SK-N-SH (cell line): ENCODE results near the gene USP34. TPM values are rescaled to one million over a fixed set of nuclear protein-coding genes. Genes with fewer than 3 reads are reported as not detected.

Experiments used
- CTCF ChIA-PET: fragments of 300-600, 350-600 bp; formaldehyde crosslinking; extraction: SDS; loops from one replicate; lab custom pipeline; 2021; lab: Yijun Ruan, JAX
- POLR2A ChIA-PET: fragments of 350-600 bp; sonication (Branson Sonifier 250); formaldehyde crosslinking; extraction: SDS; loops from one replicate; lab custom pipeline; 2020; ENCODE audit warnings: antibody characterized with exemption, inconsistent platforms; lab: Yijun Ruan, JAX
- DNase-seq: peaks from one replicate; pipeline ENCODE4 v3.0.0; 2012
- H2AFZ ChIP-seq: fragments of 200-600 bp; sonication (generic); 2 replicates; pipeline ENCODE4 v1.8.1; 2016; ENCODE audit warnings: antibody characterized with exemption, mild to moderate bottlenecking, low read depth
- H3F3A ChIP-seq: fragments of 200-600 bp; sonication (generic); replicated peaks from 2 replicates; pipeline ENCODE3; 2016; ENCODE audit warnings: antibody characterized with exemption, mild to moderate bottlenecking; ENCODE audit not compliant: insufficient read depth
- H3K27ac ChIP-seq, 2 experiments: fragments of 200-500 bp in 1 of 2; fragments of 200-600 bp in 1 of 2; sonication (Bioruptor generic) in 1 of 2; sonication (generic), shearing (Covaris generic) in 1 of 2; 2 replicates each; pipeline versions ENCODE4 v1.5.1 to v1.6.1; 2014 to 2016; ENCODE audit warnings: low read depth in 2 of 2, inconsistent platforms in 1 of 2, low read length in 1 of 2, mild to moderate bottlenecking in 1 of 2, mixed read lengths in 1 of 2
- H3K27me3 ChIP-seq: fragments of 200-600 bp; sonication (generic), shearing (Covaris generic); 2 replicates; pipeline ENCODE4 v1.6.1; 2016; ENCODE audit warnings: mixed run types; ENCODE audit not compliant: insufficient read depth
- H3K36me3 ChIP-seq, 2 experiments: fragments of 200-500 bp in 1 of 2; fragments of 200-600 bp in 1 of 2; sonication (Bioruptor generic) in 1 of 2; sonication (generic) in 1 of 2; replicated peaks in 1 of 2; 2 replicates each; pipeline versions ENCODE3 to v1.5.1; 2014 to 2016; ENCODE audit warnings: low read length in 1 of 2, mild to moderate bottlenecking in 1 of 2; ENCODE audit not compliant: insufficient read depth in 2 of 2, control insufficient read depth in 1 of 2
- H3K4me1 ChIP-seq, 2 experiments: fragments of 200-500 bp in 1 of 2; fragments of 200-600 bp in 1 of 2; sonication (Bioruptor generic) in 1 of 2; sonication (generic), shearing (Covaris generic) in 1 of 2; 2 replicates each; pipeline versions ENCODE4 v1.5.1 to v1.6.1; 2014 to 2016; ENCODE audit warnings: low read depth in 1 of 2, low read length in 1 of 2, mixed run types in 1 of 2; ENCODE audit not compliant: insufficient read depth in 2 of 2, control insufficient read depth in 1 of 2
- H3K4me2 ChIP-seq: fragments of 200-600 bp; sonication (generic), shearing (Covaris generic); 2 replicates; pipeline ENCODE4 v1.6.1; 2017; ENCODE audit warnings: mixed run types
- H3K4me3 ChIP-seq, 2 experiments: fragments of 200-500 bp in 1 of 2; fragments of 200-600 bp in 1 of 2; sonication (Bioruptor generic) in 1 of 2; sonication (generic), shearing (Covaris generic) in 1 of 2; 2 replicates each; pipeline versions ENCODE4 v1.5.1 to v1.8.1; 2014 to 2016; ENCODE audit warnings: low read depth in 2 of 2, inconsistent platforms in 1 of 2, low read length in 1 of 2, mild to moderate bottlenecking in 1 of 2, mixed read lengths in 1 of 2, moderate library complexity in 1 of 2
- H3K79me2 ChIP-seq: fragments of 200-600 bp; sonication (generic); 2 replicates; pipeline ENCODE4 v1.8.1; 2017; ENCODE audit warnings: mild to moderate bottlenecking; ENCODE audit not compliant: insufficient read depth
- H3K9ac ChIP-seq: fragments of 200-600 bp; sonication (generic); 2 replicates; pipeline ENCODE4 v1.6.1; 2017; ENCODE audit warnings: mixed run types
- H3K9me2 ChIP-seq: fragments of 200-600 bp; sonication (generic); 2 replicates; pipeline ENCODE4 v1.6.1; 2017; ENCODE audit warnings: mixed run types
- H3K9me3 ChIP-seq: fragments of 200-600 bp; sonication (generic); 2 replicates; pipeline ENCODE4 v1.6.1; 2017; ENCODE audit warnings: mixed run types, mild to moderate bottlenecking, moderate library complexity
- H4K20me1 ChIP-seq: fragments of 200-600 bp; sonication (generic); 2 replicates; pipeline ENCODE4 v1.6.1; 2017; ENCODE audit warnings: mild to moderate bottlenecking, mixed run types; ENCODE audit not compliant: insufficient read depth
- ELF1 ChIP-seq: IDR thresholded peaks from 2 replicates; pipeline ENCODE4 v1.4.0; 2012
- FOXJ3 ChIP-seq: sonication (generic); formaldehyde crosslinking; IDR thresholded peaks from 2 replicates; pipeline ENCODE4 v1.5.1; 2020; ENCODE audit warnings: mild to moderate bottlenecking, missing genetic modification reagents
- GATA2 ChIP-seq: sonication (generic); formaldehyde crosslinking; IDR thresholded peaks from 2 replicates; pipeline ENCODE4 v1.5.0; 2020; ENCODE audit warnings: mild to moderate bottlenecking, missing genetic modification reagents
- IRF3 ChIP-seq: fragments of 150-350 bp; IDR thresholded peaks from 2 replicates; pipeline ENCODE4 v1.6.1; 2016; ENCODE audit warnings: mild to moderate bottlenecking, low read depth, low read length
- JUND ChIP-seq: IDR thresholded peaks from 2 replicates; pipeline ENCODE4 v1.4.0; 2012
- MXI1 ChIP-seq: IDR thresholded peaks from 2 replicates; pipeline ENCODE4 v1.6.1; 2012; ENCODE audit warnings: mild to moderate bottlenecking, low read depth, low read length, improper control_type of control experiment
- NFIC ChIP-seq: IDR thresholded peaks from 2 replicates; pipeline ENCODE4 v1.4.0; 2012; ENCODE audit warnings: borderline replicate concordance
- POLR2AphosphoS5 ChIP-seq: IDR thresholded peaks from 2 replicates; pipeline ENCODE4 v1.6.1; 2012; ENCODE audit warnings: low read depth, low read length
- SIN3A ChIP-seq: IDR thresholded peaks from 2 replicates; pipeline ENCODE4 v1.6.1; 2012; ENCODE audit warnings: low read depth, mild to moderate bottlenecking, low read length, moderate library complexity, borderline replicate concordance
- SMC3 ChIP-seq: IDR thresholded peaks from 2 replicates; pipeline ENCODE4 v1.6.1; 2012; ENCODE audit warnings: low read depth, low read length, improper control_type of control experiment
- TAF1 ChIP-seq: IDR thresholded peaks from 2 replicates; pipeline ENCODE4 v1.6.1; 2012; ENCODE audit warnings: low read depth, mild to moderate bottlenecking, low read length, moderate library complexity, borderline replicate concordance
- TEAD4 ChIP-seq: IDR thresholded peaks from 2 replicates; pipeline ENCODE4 v1.4.0; 2012; ENCODE audit warnings: mild to moderate bottlenecking, borderline replicate concordance; ENCODE audit not compliant: insufficient read depth
- USF2 ChIP-seq: fragments of 150-350 bp; IDR thresholded peaks from 2 replicates; pipeline ENCODE4 v1.6.1; 2017; ENCODE audit warnings: antibody characterized with exemption, low read length, low read depth, borderline replicate concordance
- WGBS: methylation state at CpG from one replicate; pipeline ENCODE4 v1.1.6; 2017; ENCODE audit warnings: low lambda C conversion rate; 5-methylcytosine and 5-hydroxymethylcytosine counted together
- polyA plus RNA-seq, 3 experiments: library from polyadenylated mRNA; depleted of rRNA; stranded (reverse); fragments of >200 nt; gene quantifications; 2 replicates each; pipeline ENCODE4 v1.2.3, GENCODE V29; 2012

USP34 gene
- polyA plus RNA-seq, 1 of the 3 experiments (the other 2 are of a cell fraction), result 31.4 TPM

- TF ChIP-seq USF2 (no peak), NFIC (no peak), FOXJ3 (CRISPR knock-in tag) (no peak), POLR2AphosphoS5 (no peak), ELF1 (no peak)
Measured at GRCh38 chr2:61178603-61179545, 292.0 kb downstream of the USP34 start (continued).

GRCh38 chr2:61177727-61178549 is 292.9 kb downstream of the USP34 start:
- peaks cover 17 to 18% of the 10 kb centered on the region in 2 experiments for H3K36me3 ChIP-seq
- H3K9me3 ChIP-seq, result no peaks in the 10 kb centered on the region
- CTCF ChIA-PET, result interaction anchor here (0.7 to 1.9 kb wide), 4 partner anchors 25 to 179 kb away, joined by 3 to 6 read pairs (median 4); no protein-coding TSS in a partner anchor
- peak overlapping the region; percentile 63 to 71 for H3K4me3 ChIP-seq
- H3K79me2 ChIP-seq, result peaks cover 43% of the 10 kb centered on the region; the same call in 1 of the 2 replicates
- POLR2A ChIA-PET, result interaction anchor here (0.6 to 1.3 kb wide), 3 partner anchors 21 to 709 kb away, joined by 3 to 5 read pairs (median 3); no protein-coding TSS in a partner anchor
- 51% methylated on average over 21 of the region's 45 CpGs for WGBS
- peak overlapping the region; percentile 83 to 91 for H3K27ac ChIP-seq
- no peaks in the 10 kb centered on the region for H4K20me1 ChIP-seq
- H2AFZ ChIP-seq, result peak overlapping the region; percentile 75
- H3K9me2 ChIP-seq, result no peaks in the 10 kb centered on the region
- no peaks in the 10 kb centered on the region for H3F3A ChIP-seq
- no peak for TF ChIP-seq TEAD4
- no peak for TF ChIP-seq JUND
- TF ChIP-seq IRF3, result no peak
- no peak for TF ChIP-seq SIN3A
- TF ChIP-seq USF2, result no peak
- TF ChIP-seq GATA2 (CRISPR knock-in tag), result no peak
- no peak for TF ChIP-seq SMC3
- TF ChIP-seq MXI1, result no peak
- no peak for TF ChIP-seq NFIC
- TF ChIP-seq FOXJ3 (CRISPR knock-in tag), result no peak
- no peak for TF ChIP-seq TAF1
- H3K9ac ChIP-seq, result peak overlapping the region; percentile 99
- H3K4me2 ChIP-seq, result peak overlapping the region; percentile 95
- no peak for DNase-seq
- peaks cover 41 to 47% of the 10 kb centered on the region in 2 experiments for H3K4me1 ChIP-seq
- no peaks in the 10 kb centered on the region for H3K27me3 ChIP-seq
